K562 (cell line): ENCODE measurements around the gene ACER3. TPM values are rescaled to one million over a fixed set of nuclear protein-coding genes. Genes with fewer than 3 reads are reported as not detected.

Source experiments
- ATAC-seq: fragments of 200-7000 bp; cut with Tn5 transposase; 3 replicates; pipeline ENCODE4 v1.9.1; 2020; ENCODE audit warnings: moderate library complexity
- BruUV-seq: library from RNA; stranded (reverse); fragments of 400-500 nt; replicated peaks from 2 replicates; lab custom pipeline; 2021; lab: Mats Ljungman, UMichigan
- CTCF ChIA-PET: fragments of 300-600 bp; formaldehyde crosslinking; extraction: SDS; loops from one replicate; lab custom pipeline; 2021; ENCODE audit warnings: low intra/inter-chr PET ratio; lab: Yijun Ruan, JAX
- POLR2A ChIA-PET: fragments of 300-600, 350-650 bp; sonication (Branson Sonifier 250); formaldehyde crosslinking; extraction: SDS; loops from one replicate; lab custom pipeline; 2021; ENCODE audit warnings: antibody characterized with exemption, inconsistent platforms; lab: Yijun Ruan, JAX
- DNase-seq, 4 experiments: peaks; one replicate each; pipeline versions ENCODE4 v3.0.0 to v3.0.0-alpha.2; 2011 to 2018; ENCODE audit warnings: low spot score in 3 of 4, mixed read lengths in 3 of 4; ENCODE audit errors: extremely low read depth in 1 of 4
- FAIRE-seq: peaks from 2 replicates; lab custom pipeline; 2011; peaks lifted over from hg19 to GRCh38; lab: Jason Lieb, UNC
- H2AFZ ChIP-seq: 2 replicates; pipeline ENCODE4 v1.6.0; 2011; ENCODE audit warnings: low read depth, low read length, control low read depth, inconsistent platforms
- H3K27ac ChIP-seq: fragments of 200-600 bp; 3 replicates; pipeline ENCODE4 v1.8.0; 2011; ENCODE audit warnings: low read depth, mild to moderate bottlenecking, control low read depth, inconsistent platforms, low read length, moderate library complexity, mixed read lengths; ENCODE audit errors: extremely low read depth
- H3K27me3 ChIP-seq, 2 experiments: fragments of 300-600 bp in 1 of 2; 2 replicates in 1 of 2; 3 replicates in 1 of 2; pipeline versions ENCODE4 v1.6.0 to v1.8.0; 2011; ENCODE audit warnings: inconsistent platforms in 2 of 2, low read length in 2 of 2, mild to moderate bottlenecking in 1 of 2, mixed read lengths in 1 of 2, moderate library complexity in 1 of 2; ENCODE audit not compliant: control insufficient read depth in 2 of 2, insufficient read depth in 2 of 2
- H3K36me3 ChIP-seq: fragments of 300-600 bp; 3 replicates; pipeline ENCODE4 v1.8.0; 2011; ENCODE audit warnings: mild to moderate bottlenecking, low read length, inconsistent platforms; ENCODE audit not compliant: control insufficient read depth, insufficient read depth
- H3K4me1 ChIP-seq, 2 experiments: fragments of 200-600 bp in 1 of 2; replicated peaks in 1 of 2; 2 replicates in 1 of 2; 3 replicates in 1 of 2; pipeline versions ENCODE4 v1.5.1 to v1.8.0; 2011; ENCODE audit warnings: inconsistent platforms in 2 of 2, low read length in 2 of 2, mild to moderate bottlenecking in 1 of 2, mixed read lengths in 1 of 2, moderate library complexity in 1 of 2; ENCODE audit not compliant: control insufficient read depth in 2 of 2, insufficient read depth in 2 of 2
- H3K4me2 ChIP-seq: 2 replicates; pipeline ENCODE4 v1.6.1; 2011; ENCODE audit warnings: low read length, control low read depth, inconsistent platforms, mixed read lengths; ENCODE audit not compliant: insufficient read depth
- H3K4me3 ChIP-seq: fragments of 200-600 bp; sonication (generic), shearing (Covaris generic); 2 replicates; pipeline ENCODE4 v1.5.1; 2016; ENCODE audit warnings: control low read depth, inconsistent platforms
- H3K79me2 ChIP-seq: fragments of 200-600 bp; 3 replicates; pipeline ENCODE4 v1.8.0; 2011; ENCODE audit warnings: low read length, inconsistent platforms; ENCODE audit not compliant: control insufficient read depth, insufficient read depth
- H3K9ac ChIP-seq, 2 experiments: 2 replicates each; pipeline versions ENCODE4 v1.6.0 to v1.6.1; 2011; ENCODE audit warnings: low read depth in 2 of 2, low read length in 2 of 2, control low read depth in 1 of 2, inconsistent platforms in 1 of 2, mild to moderate bottlenecking in 1 of 2, mixed read lengths in 1 of 2; ENCODE audit not compliant: insufficient read depth in 1 of 2
- H3K9me1 ChIP-seq: one replicate; pipeline ENCODE4 v1.6.0; 2011; ENCODE audit warnings: inconsistent platforms, mild to moderate bottlenecking, low read length, moderate library complexity; ENCODE audit not compliant: control insufficient read depth, insufficient read depth
- H3K9me3 ChIP-seq: replicated peaks from 2 replicates; pipeline ENCODE4 v1.5.1; 2011; ENCODE audit warnings: low read depth, low read length, inconsistent platforms; ENCODE audit not compliant: control insufficient read depth, insufficient read depth
- H4K20me1 ChIP-seq: replicated peaks from 2 replicates; pipeline ENCODE4 v1.6.1; 2011; ENCODE audit warnings: low read length, inconsistent platforms, mixed read lengths; ENCODE audit not compliant: control insufficient read depth, insufficient read depth
- ADNP ChIP-seq: fragments of 200-800 bp; sonication (Bioruptor generic); IDR thresholded peaks from 2 replicates; pipeline ENCODE4 v1.6.1; 2016; ENCODE audit warnings: missing genetic modification characterization, missing compliant biosample characterization
- CHD4 ChIP-seq: fragments of 200-600 bp; sonication (generic); IDR thresholded peaks from 3 replicates; pipeline ENCODE4 v1.6.1; 2012; ENCODE audit warnings: low read depth, mild to moderate bottlenecking, mixed read lengths, low read length, inconsistent platforms; ENCODE audit not compliant: insufficient read depth, insufficient replicate concordance, poor library complexity, severe bottlenecking
- PHTF2 ChIP-seq: fragments of 250-450 bp; sonication (Bioruptor Pico); IDR thresholded peaks from 2 replicates; pipeline ENCODE4 v1.5.0; 2021; ENCODE audit warnings: mild to moderate bottlenecking
- WGBS: fragments of 100-300 bp; shearing (Covaris generic); methylation state at CpG from one replicate; pipeline ENCODE4 v1.1.6; 2016; ENCODE audit warnings: low coverage, mixed read lengths; ENCODE audit not compliant: insufficient coverage; ENCODE audit errors: missing lambda C conversion rate; 5-methylcytosine and 5-hydroxymethylcytosine counted together
- in situ Hi-C: fragments of 300-500 bp; cut with MboI; formaldehyde crosslinking; loops from 4 replicates; pipeline ENCODE4 v1.15.0; 2018; ENCODE audit warnings: inconsistent platforms, mixed read lengths
- intact Hi-C: fragments of 100-400 bp; cut with micrococcal nuclease; formaldehyde crosslinking; loops from 2 replicates; pipeline ENCODE4 v1.14.2; 2022
- polyA plus RNA-seq, 8 experiments: library from polyadenylated mRNA; depleted of rRNA in 4 of 8; stranded (reverse) in 5 of 8; unstranded in 3 of 8; fragments of >200 nt; fragmentation: Nextera tagmentation in 2 of 8; fragmentation: Illumina TruSeq in 1 of 8; extraction: Ambion mirVana in 2 of 8; extraction: Trizol in 1 of 8; gene quantifications; 2 replicates each; pipeline versions ENCODE4 v1.2.1 to v1.2.3, GENCODE V29; 2011 to 2014; ENCODE audit warnings: inconsistent platforms in 1 of 8, missing spikeins in 1 of 8
- total RNA-seq, 7 experiments: library from RNA; depleted of rRNA in 6 of 7; stranded (reverse); fragments of >200 nt in 6 of 7; fragmentation: Illumina TruSeq in 2 of 7; extraction: Trizol in 2 of 7; gene quantifications; 2 replicates each; pipeline versions ENCODE4 v1.2.1 to v1.2.3, GENCODE V29; 2011 to 2021; ENCODE audit warnings: low replicate concordance in 1 of 7
- TF ChIP-seq, protein P1 (sequence below), 2 experiments: fragments of 450-650 bp in 1 of 2; sonication (generic) in 1 of 2; formaldehyde crosslinking in 1 of 2; IDR thresholded peaks; 2 replicates each; pipeline versions ENCODE4 v1.7.1 to v1.9.0; 2016 to 2022; ENCODE audit warnings: inconsistent platforms in 1 of 2, mild to moderate bottlenecking in 1 of 2, missing genetic modification reagents in 1 of 2
- TF ChIP-seq, protein P2 (sequence below), 2 experiments: fragments of 150-350 bp in 1 of 2; IDR thresholded peaks; 2 replicates each; pipeline ENCODE4 v1.6.1; 2012 to 2016; ENCODE audit warnings: low read depth in 2 of 2, low read length in 2 of 2, mild to moderate bottlenecking in 1 of 2, moderate library complexity in 1 of 2
- TF ChIP-seq, protein P3 (sequence below): fragments of 450-650 bp; IDR thresholded peaks from 2 replicates; pipeline ENCODE4 v1.6.1; 2016; ENCODE audit warnings: borderline replicate concordance

ACER3 gene
- total and polyA plus RNA-seq, 9 of the 15 experiments (the other 6 are each of a cell fraction or from before 2014, with no cell fraction given) = 2.0 to 23.8 (median 9.5) TPM

DNA sequence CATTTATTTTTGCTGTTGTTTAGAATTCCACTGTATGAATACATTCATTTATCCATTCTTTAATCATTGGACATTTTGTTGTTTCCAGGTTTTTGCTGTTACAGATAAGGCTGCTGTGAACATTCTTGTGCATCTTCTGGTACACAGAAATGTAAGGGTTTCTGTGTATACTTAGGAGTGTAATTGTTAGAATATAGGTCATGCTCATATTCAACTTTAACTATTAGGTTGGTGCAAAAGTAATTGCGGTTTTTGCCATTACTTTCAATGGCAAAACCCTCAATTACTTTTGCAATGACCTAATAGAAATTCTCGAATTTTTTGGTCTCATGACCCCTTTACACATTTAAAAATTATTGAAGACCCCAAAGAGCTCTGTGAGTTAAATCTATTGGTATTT is 17.3 kb downstream of the ACER3 start:
- ChIA-PET CTCF (no interaction called here), POLR2A (no interaction called here)
- peak; percentile 51 for FAIRE-seq
- TF ChIP-seq, protein P1, sequence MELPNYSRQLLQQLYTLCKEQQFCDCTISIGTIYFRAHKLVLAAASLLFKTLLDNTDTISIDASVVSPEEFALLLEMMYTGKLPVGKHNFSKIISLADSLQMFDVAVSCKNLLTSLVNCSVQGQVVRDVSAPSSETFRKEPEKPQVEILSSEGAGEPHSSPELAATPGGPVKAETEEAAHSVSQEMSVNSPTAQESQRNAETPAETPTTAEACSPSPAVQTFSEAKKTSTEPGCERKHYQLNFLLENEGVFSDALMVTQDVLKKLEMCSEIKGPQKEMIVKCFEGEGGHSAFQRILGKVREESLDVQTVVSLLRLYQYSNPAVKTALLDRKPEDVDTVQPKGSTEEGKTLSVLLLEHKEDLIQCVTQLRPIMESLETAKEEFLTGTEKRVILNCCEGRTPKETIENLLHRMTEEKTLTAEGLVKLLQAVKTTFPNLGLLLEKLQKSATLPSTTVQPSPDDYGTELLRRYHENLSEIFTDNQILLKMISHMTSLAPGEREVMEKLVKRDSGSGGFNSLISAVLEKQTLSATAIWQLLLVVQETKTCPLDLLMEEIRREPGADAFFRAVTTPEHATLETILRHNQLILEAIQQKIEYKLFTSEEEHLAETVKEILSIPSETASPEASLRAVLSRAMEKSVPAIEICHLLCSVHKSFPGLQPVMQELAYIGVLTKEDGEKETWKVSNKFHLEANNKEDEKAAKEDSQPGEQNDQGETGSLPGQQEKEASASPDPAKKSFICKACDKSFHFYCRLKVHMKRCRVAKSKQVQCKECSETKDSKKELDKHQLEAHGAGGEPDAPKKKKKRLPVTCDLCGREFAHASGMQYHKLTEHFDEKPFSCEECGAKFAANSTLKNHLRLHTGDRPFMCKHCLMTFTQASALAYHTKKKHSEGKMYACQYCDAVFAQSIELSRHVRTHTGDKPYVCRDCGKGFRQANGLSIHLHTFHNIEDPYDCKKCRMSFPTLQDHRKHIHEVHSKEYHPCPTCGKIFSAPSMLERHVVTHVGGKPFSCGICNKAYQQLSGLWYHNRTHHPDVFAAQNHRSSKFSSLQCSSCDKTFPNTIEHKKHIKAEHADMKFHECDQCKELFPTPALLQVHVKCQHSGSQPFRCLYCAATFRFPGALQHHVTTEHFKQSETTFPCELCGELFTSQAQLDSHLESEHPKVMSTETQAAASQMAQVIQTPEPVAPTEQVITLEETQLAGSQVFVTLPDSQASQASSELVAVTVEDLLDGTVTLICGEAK (IDR thresholded peaks at IDR 0.05) = peak; percentile 65; the same call in 1 of the 2 replicates
- TF ChIP-seq, protein P1 (CRISPR knock-in tag; IDR thresholded peaks at IDR 0.05) = no peak
- no peak for TF ChIP-seq CHD4
- TF ChIP-seq, protein P2, sequence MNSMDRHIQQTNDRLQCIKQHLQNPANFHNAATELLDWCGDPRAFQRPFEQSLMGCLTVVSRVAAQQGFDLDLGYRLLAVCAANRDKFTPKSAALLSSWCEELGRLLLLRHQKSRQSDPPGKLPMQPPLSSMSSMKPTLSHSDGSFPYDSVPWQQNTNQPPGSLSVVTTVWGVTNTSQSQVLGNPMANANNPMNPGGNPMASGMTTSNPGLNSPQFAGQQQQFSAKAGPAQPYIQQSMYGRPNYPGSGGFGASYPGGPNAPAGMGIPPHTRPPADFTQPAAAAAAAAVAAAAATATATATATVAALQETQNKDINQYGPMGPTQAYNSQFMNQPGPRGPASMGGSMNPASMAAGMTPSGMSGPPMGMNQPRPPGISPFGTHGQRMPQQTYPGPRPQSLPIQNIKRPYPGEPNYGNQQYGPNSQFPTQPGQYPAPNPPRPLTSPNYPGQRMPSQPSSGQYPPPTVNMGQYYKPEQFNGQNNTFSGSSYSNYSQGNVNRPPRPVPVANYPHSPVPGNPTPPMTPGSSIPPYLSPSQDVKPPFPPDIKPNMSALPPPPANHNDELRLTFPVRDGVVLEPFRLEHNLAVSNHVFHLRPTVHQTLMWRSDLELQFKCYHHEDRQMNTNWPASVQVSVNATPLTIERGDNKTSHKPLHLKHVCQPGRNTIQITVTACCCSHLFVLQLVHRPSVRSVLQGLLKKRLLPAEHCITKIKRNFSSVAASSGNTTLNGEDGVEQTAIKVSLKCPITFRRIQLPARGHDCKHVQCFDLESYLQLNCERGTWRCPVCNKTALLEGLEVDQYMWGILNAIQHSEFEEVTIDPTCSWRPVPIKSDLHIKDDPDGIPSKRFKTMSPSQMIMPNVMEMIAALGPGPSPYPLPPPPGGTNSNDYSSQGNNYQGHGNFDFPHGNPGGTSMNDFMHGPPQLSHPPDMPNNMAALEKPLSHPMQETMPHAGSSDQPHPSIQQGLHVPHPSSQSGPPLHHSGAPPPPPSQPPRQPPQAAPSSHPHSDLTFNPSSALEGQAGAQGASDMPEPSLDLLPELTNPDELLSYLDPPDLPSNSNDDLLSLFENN (IDR thresholded peaks at IDR 0.05; ENCODE audit: low read depth in 2 of 2, low read length in 2 of 2) = no peak
- TF ChIP-seq PHTF2 (CRISPR knock-in tag) = no peak
- TF ChIP-seq ADNP (tag) = no peak
- TF ChIP-seq, protein P3, sequence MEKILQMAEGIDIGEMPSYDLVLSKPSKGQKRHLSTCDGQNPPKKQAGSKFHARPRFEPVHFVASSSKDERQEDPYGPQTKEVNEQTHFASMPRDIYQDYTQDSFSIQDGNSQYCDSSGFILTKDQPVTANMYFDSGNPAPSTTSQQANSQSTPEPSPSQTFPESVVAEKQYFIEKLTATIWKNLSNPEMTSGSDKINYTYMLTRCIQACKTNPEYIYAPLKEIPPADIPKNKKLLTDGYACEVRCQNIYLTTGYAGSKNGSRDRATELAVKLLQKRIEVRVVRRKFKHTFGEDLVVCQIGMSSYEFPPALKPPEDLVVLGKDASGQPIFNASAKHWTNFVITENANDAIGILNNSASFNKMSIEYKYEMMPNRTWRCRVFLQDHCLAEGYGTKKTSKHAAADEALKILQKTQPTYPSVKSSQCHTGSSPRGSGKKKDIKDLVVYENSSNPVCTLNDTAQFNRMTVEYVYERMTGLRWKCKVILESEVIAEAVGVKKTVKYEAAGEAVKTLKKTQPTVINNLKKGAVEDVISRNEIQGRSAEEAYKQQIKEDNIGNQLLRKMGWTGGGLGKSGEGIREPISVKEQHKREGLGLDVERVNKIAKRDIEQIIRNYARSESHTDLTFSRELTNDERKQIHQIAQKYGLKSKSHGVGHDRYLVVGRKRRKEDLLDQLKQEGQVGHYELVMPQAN = no peak

More for the DNA sequence above, 17.3 kb downstream of the ACER3 start:
- no peak overlapping the region for H3K27ac ChIP-seq
- H4K20me1 ChIP-seq = no peaks in the 10 kb centered on the region
- no peaks in the 10 kb centered on the region for H3K9me3 ChIP-seq
- in situ Hi-C loops = no loop called here
- no peaks in the 10 kb centered on the region for H3K36me3 ChIP-seq
- H3K27me3 ChIP-seq = no peaks in the 10 kb centered on the region
- H3K4me3 ChIP-seq = no peak overlapping the region
- no peaks in the 10 kb centered on the region for H3K9me1 ChIP-seq
- ATAC-seq (no peak), DNase-seq (no peak)
- intact Hi-C loops = no loop called here
- H3K4me1 ChIP-seq = no peaks in the 10 kb centered on the region
- H3K79me2 ChIP-seq = peaks cover 2% of the 10 kb centered on the region; the same call in 1 of the 3 replicates
- no peak overlapping the region for H3K4me2 ChIP-seq
- no TSS peak for BruUV-seq
- WGBS = 3% methylated on average over 2 of the region's 2 CpGs
- H3K9ac ChIP-seq = no peak overlapping the region
- no peak overlapping the region for H2AFZ ChIP-seq
